Loucy (cell line): ENCODE results near the gene DTL.

Source experiments
- H2AFZ ChIP-seq: fragments of 200-600 bp; sonication (generic); 2 replicates; pipeline ENCODE4 v1.6.0; 2016; ENCODE audit warnings: antibody characterized with exemption, mild to moderate bottlenecking, low read length, moderate library complexity
- H3F3A ChIP-seq: fragments of 200-600 bp; 2 replicates; pipeline ENCODE4 v1.6.0; 2016; ENCODE audit warnings: antibody characterized with exemption, low read depth, mild to moderate bottlenecking
- H3K27me3 ChIP-seq: fragments of 200-600 bp; sonication (generic); 2 replicates; pipeline ENCODE4 v1.6.1; 2014; ENCODE audit warnings: low read length, mild to moderate bottlenecking; ENCODE audit not compliant: insufficient read depth, poor library complexity, severe bottlenecking
- H3K36me3 ChIP-seq: fragments of 200-600 bp; sonication (generic); 2 replicates; pipeline ENCODE4 v1.6.1; 2016; ENCODE audit warnings: low read length; ENCODE audit not compliant: insufficient read depth
- H3K4me1 ChIP-seq: fragments of 200-600 bp; sonication (generic); 2 replicates; pipeline ENCODE4 v1.5.1; 2014; ENCODE audit warnings: low read length, mild to moderate bottlenecking; ENCODE audit not compliant: insufficient read depth, poor library complexity, severe bottlenecking
- H3K4me2 ChIP-seq: fragments of 200-600 bp; sonication (generic); 2 replicates; pipeline ENCODE4 v1.6.0; 2014; ENCODE audit warnings: antibody characterized with exemption, low read length, low read depth, mild to moderate bottlenecking; ENCODE audit not compliant: poor library complexity, severe bottlenecking
- H3K4me3 ChIP-seq: fragments of 200-600 bp; sonication (generic); 2 replicates; pipeline ENCODE4 v1.5.1; 2014; ENCODE audit warnings: low read length, mild to moderate bottlenecking, mixed read lengths; ENCODE audit not compliant: poor library complexity, severe bottlenecking
- H3K79me2 ChIP-seq: fragments of 200-600 bp; sonication (generic); 2 replicates; pipeline ENCODE4 v1.6.1; 2014; ENCODE audit warnings: low read length; ENCODE audit not compliant: insufficient read depth
- H3K9ac ChIP-seq: fragments of 200-600 bp; sonication (generic); 2 replicates; pipeline ENCODE4 v1.6.0; 2014; ENCODE audit warnings: mild to moderate bottlenecking, low read depth, low read length, moderate library complexity; ENCODE audit not compliant: poor library complexity, severe bottlenecking
- H3K9me2 ChIP-seq: fragments of 200-600 bp; sonication (generic); replicated peaks from 2 replicates; pipeline ENCODE4 v1.6.1; 2016; ENCODE audit warnings: low read depth, low read length, mixed read lengths
- H3K9me3 ChIP-seq: fragments of 200-600 bp; sonication (generic); 2 replicates; pipeline ENCODE4 v1.6.1; 2014; ENCODE audit warnings: mild to moderate bottlenecking, antibody characterized with exemption, low read length, low read depth; ENCODE audit not compliant: insufficient read depth
- H4K20me1 ChIP-seq: fragments of 200-600 bp; sonication (generic); 2 replicates; pipeline ENCODE4 v1.6.0; 2014; ENCODE audit warnings: antibody characterized with exemption, low read length, mild to moderate bottlenecking; ENCODE audit not compliant: insufficient read depth, poor library complexity, severe bottlenecking
- EZH2phosphoT487 ChIP-seq: fragments of 200-600 bp; IDR thresholded peaks from 2 replicates; pipeline ENCODE4 v1.6.1; 2018; ENCODE audit warnings: antibody characterized with exemption, mild to moderate bottlenecking, moderate library complexity, borderline replicate concordance
- TF ChIP-seq, protein P1 (sequence below): fragments of 200-600 bp; sonication (generic); conservative IDR thresholded peaks from 2 replicates; pipeline ENCODE4 v1.5.1; 2014; ENCODE audit warnings: mild to moderate bottlenecking, antibody characterized with exemption, low read length

DTL gene

DNA sequence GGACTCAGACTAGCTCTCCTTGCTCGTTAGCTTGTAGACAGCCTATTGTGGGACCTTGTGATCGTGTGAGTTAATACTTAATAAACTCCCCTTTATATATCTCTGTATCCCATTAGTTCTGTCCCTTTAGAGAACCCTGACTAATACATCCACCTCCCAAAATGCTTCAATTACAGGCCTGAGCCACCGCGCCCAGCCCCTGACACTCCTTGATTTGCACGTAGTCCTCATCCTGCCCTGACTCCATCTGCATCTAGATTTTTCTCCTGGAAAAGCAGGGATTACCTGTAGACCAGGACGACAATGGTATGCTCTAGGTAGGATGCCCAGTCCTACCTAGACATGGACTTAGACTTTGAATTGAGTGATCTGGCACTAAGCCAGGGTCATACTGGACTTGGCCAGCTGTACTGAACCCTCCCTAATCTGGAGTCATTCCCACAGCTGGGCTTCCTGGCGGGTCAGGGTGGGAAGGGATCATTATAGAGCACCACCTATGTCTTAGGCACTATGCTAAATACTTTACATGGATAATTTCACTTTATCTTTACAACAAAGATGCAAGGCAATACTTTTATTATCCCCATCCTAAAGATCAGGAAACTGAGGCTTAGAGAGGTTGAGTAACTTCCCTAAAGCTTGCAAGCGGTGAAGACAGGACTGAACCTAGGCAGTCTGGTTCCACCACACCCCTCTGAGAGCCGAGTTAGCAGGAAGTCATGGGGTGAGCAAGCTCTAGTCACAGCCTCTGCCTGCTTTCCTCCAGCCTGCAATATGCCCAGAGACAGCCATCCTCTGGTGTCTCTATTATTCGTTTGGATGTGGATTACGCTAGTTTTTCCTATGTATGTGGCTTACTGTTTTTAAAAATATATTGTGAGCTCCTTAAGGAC, 89.4 kb downstream of the DTL start:
- Histone ChIP-seq H3K4me2 (no peak overlapping the region), H3F3A (no peaks in the 10 kb centered on the region), H3K27me3 (no peaks in the 10 kb centered on the region), H3K9ac (no peak overlapping the region), H3K36me3 (no peaks in the 10 kb centered on the region), H2AFZ (no peak overlapping the region), H3K9me3 (no peaks in the 10 kb centered on the region), H3K79me2 (no peaks in the 10 kb centered on the region), H3K4me3 (no peak overlapping the region), H3K4me1 (no peaks in the 10 kb centered on the region), H3K9me2 (no peaks in the 10 kb centered on the region), H4K20me1 (peaks cover 3% of the 10 kb centered on the region)
- TF ChIP-seq EZH2phosphoT487 = no peak
- TF ChIP-seq, protein P1, sequence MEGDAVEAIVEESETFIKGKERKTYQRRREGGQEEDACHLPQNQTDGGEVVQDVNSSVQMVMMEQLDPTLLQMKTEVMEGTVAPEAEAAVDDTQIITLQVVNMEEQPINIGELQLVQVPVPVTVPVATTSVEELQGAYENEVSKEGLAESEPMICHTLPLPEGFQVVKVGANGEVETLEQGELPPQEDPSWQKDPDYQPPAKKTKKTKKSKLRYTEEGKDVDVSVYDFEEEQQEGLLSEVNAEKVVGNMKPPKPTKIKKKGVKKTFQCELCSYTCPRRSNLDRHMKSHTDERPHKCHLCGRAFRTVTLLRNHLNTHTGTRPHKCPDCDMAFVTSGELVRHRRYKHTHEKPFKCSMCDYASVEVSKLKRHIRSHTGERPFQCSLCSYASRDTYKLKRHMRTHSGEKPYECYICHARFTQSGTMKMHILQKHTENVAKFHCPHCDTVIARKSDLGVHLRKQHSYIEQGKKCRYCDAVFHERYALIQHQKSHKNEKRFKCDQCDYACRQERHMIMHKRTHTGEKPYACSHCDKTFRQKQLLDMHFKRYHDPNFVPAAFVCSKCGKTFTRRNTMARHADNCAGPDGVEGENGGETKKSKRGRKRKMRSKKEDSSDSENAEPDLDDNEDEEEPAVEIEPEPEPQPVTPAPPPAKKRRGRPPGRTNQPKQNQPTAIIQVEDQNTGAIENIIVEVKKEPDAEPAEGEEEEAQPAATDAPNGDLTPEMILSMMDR = no peak

DNA sequence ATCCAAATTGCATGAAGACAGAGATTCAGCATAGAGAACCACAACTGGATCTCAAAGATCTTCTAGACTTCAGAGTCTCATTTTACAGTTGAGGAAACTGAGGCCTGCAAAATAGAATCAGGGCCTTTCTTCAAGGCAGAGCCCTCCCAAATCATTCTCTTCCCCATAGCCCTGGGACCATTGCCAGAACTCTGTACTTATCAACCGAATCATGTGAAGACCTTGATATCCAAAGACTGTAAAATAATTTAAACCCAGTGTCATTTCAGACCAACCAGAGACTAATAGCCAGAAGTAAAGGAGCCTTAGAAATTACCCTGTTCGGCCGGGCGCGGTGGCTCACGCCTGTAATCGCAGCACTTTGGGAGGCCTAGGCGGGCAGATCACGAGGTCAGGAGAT, 90.1 kb downstream of the DTL start:
- TF ChIP-seq, protein P1 = no peak
- TF ChIP-seq EZH2phosphoT487 = no peak
- Histone ChIP-seq H3K4me3 (no peak overlapping the region), H3F3A (no peaks in the 10 kb centered on the region), H4K20me1 (no peaks in the 10 kb centered on the region), H3K36me3 (no peaks in the 10 kb centered on the region), H3K9ac (no peak overlapping the region), H3K79me2 (no peaks in the 10 kb centered on the region), H3K4me1 (no peaks in the 10 kb centered on the region), H3K4me2 (no peak overlapping the region), H3K9me3 (no peaks in the 10 kb centered on the region), H3K27me3 (no peaks in the 10 kb centered on the region), H2AFZ (no peak overlapping the region), H3K9me2 (no peaks in the 10 kb centered on the region)

- H2AFZ ChIP-seq = no peak overlapping the region
- no peaks in the 10 kb centered on the region for H3K9me2 ChIP-seq
- TF ChIP-seq, protein P1 = no peak
- TF ChIP-seq EZH2phosphoT487 = no peak
- no peak overlapping the region for H3K4me3 ChIP-seq
- H3K79me2 ChIP-seq = no peaks in the 10 kb centered on the region
- H3K9ac ChIP-seq = no peak overlapping the region
- no peaks in the 10 kb centered on the region for H3K4me1 ChIP-seq
- H3F3A ChIP-seq = no peaks in the 10 kb centered on the region
- H3K36me3 ChIP-seq = no peaks in the 10 kb centered on the region
- H3K4me2 ChIP-seq = no peak overlapping the region
- no peaks in the 10 kb centered on the region for H3K9me3 ChIP-seq
- no peaks in the 10 kb centered on the region for H4K20me1 ChIP-seq
- no peaks in the 10 kb centered on the region for H3K27me3 ChIP-seq
These were observed 91.7 kb downstream of the DTL start for GRCh38 chr1:212127221-212127620.
